Measurements from ENCODE around the gene KCTD1. TPM values are rescaled to one million over a fixed set of nuclear protein-coding genes. Genes with fewer than 3 reads are reported as not detected.
A peak's percentile ranks its signal among the peaks of the same experiment; 100 is the strongest.

Gene KCTD1
- total and polyA plus RNA-seq, 2 experiments from 2014 or later: 5.4 to 13.8 TPM

DNA sequence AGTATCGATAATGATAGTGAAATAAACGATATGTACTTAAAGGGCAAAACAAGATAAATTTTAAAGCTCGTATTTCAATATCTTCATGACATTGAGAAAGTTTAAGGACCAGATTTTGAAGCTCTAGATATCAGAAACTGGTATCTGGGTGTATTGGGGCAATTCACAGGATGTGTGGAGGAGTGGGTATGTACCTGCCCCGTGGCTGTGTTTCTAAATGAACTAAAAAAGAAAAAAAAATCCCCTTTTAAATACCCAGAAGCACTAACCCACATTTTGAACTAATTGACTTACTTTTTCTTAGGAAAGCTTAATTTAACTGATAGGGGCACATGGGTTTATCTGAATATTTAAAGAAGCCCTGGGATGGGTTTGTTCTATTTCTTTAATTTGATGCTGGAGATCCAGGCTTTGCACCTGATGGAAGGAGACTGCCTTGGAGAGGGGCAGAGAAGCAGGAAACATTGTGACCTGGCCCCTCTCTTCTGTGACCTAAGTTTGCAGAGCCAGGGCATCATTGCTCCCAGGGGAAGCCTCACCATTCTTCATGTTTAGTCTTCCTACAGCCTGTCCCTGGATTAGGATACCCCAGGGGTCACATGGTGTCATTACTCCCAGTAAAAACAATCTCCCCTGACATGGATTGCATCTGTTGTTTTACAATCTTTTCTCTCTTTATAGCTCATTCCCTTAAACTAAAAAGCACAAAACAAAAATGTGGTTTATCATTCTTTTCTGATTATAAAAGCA is 7.6 kb upstream of the KCTD1 start:
- WGBS (ENCODE audit: low lambda C conversion rate, missing lambda C conversion rate): 91% methylated on average over 4 of the region's 4 CpGs
- Histone ChIP-seq H2AFZ (no peak overlapping the region), H3K27me3 (peaks cover 37% of the 10 kb centered on the region), H3K4me1 (ENCODE audit: insufficient read depth) (peaks cover 2% of the 10 kb centered on the region), H3K4me3 (no peak overlapping the region), H4K20me1 (ENCODE audit: insufficient read depth, poor library complexity, severe bottlenecking) (no peaks in the 10 kb centered on the region), H3K4me2 (no peak overlapping the region), H3K27ac (no peak overlapping the region), H3K9me3 (ENCODE audit: low read depth) (no peaks in the 10 kb centered on the region), H3K36me3 (replicated peaks; ENCODE audit: insufficient read depth, low read depth) (no peaks in the 10 kb centered on the region), H3K9me2 (replicated peaks; ENCODE audit: insufficient read depth) (no peaks in the 10 kb centered on the region), H3K79me2 (no peaks in the 10 kb centered on the region)
- TF ChIP-seq, protein P1, sequence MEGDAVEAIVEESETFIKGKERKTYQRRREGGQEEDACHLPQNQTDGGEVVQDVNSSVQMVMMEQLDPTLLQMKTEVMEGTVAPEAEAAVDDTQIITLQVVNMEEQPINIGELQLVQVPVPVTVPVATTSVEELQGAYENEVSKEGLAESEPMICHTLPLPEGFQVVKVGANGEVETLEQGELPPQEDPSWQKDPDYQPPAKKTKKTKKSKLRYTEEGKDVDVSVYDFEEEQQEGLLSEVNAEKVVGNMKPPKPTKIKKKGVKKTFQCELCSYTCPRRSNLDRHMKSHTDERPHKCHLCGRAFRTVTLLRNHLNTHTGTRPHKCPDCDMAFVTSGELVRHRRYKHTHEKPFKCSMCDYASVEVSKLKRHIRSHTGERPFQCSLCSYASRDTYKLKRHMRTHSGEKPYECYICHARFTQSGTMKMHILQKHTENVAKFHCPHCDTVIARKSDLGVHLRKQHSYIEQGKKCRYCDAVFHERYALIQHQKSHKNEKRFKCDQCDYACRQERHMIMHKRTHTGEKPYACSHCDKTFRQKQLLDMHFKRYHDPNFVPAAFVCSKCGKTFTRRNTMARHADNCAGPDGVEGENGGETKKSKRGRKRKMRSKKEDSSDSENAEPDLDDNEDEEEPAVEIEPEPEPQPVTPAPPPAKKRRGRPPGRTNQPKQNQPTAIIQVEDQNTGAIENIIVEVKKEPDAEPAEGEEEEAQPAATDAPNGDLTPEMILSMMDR (IDR thresholded peaks at IDR 0.05; ENCODE audit: poor library complexity): no peak
- no peak for TF ChIP-seq EZH2 (IDR thresholded peaks at IDR 0.05; ENCODE audit: borderline replicate concordance)
- no peak for TF ChIP-seq EZH2phosphoT487 (IDR thresholded peaks at IDR 0.05; ENCODE audit: low read depth, severe bottlenecking, unreplicated experiment)
- no peak for DNase-seq (ENCODE audit: low spot score)

DNA sequence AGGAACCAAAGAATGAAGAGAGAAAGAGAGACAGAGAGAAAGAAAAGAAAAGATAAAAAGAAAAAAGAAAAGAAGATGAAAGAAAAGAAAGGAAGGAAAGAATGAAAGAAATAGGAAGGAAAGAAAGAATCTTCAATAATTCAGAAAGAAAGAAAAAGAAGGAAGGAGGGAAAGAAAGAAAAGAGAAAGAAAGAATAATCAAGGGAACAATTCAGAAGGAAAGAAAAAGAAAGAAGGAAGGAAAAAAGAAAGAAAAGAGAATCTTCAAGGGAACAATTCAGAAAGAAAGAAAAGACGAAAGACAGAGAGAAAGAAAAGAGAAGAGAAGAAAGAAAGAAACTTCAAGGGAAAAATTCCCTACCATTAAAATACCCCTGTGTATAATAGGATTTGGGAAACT is 5.6 kb upstream of the KCTD1 start:
- no peaks in the 10 kb centered on the region for H3K9me3 ChIP-seq (ENCODE audit: low read depth)
- H3K4me1 ChIP-seq (ENCODE audit: insufficient read depth): peaks cover 13% of the 10 kb centered on the region
- TF ChIP-seq, protein P1 (IDR thresholded peaks at IDR 0.05; ENCODE audit: poor library complexity): no peak
- TF ChIP-seq EZH2phosphoT487 (IDR thresholded peaks at IDR 0.05; ENCODE audit: low read depth, severe bottlenecking, unreplicated experiment): no peak
- no peak for TF ChIP-seq EZH2 (IDR thresholded peaks at IDR 0.05; ENCODE audit: borderline replicate concordance)
- H4K20me1 ChIP-seq (ENCODE audit: insufficient read depth, poor library complexity, severe bottlenecking): no peaks in the 10 kb centered on the region
- no peaks in the 10 kb centered on the region for H3K79me2 ChIP-seq
- H3K27me3 ChIP-seq: peaks cover 48% of the 10 kb centered on the region
- WGBS (ENCODE audit: low lambda C conversion rate, missing lambda C conversion rate): 82% methylated on average over 1 of the region's 1 CpG
- no peak for DNase-seq (ENCODE audit: low spot score)
- H3K4me2 ChIP-seq: no peak overlapping the region
- H2AFZ ChIP-seq: no peak overlapping the region
- no peaks in the 10 kb centered on the region for H3K9me2 ChIP-seq (replicated peaks; ENCODE audit: insufficient read depth)
- H3K27ac ChIP-seq: no peak overlapping the region
- H3K36me3 ChIP-seq (replicated peaks; ENCODE audit: insufficient read depth, low read depth): no peaks in the 10 kb centered on the region
- H3K4me3 ChIP-seq: no peak overlapping the region

DNA sequence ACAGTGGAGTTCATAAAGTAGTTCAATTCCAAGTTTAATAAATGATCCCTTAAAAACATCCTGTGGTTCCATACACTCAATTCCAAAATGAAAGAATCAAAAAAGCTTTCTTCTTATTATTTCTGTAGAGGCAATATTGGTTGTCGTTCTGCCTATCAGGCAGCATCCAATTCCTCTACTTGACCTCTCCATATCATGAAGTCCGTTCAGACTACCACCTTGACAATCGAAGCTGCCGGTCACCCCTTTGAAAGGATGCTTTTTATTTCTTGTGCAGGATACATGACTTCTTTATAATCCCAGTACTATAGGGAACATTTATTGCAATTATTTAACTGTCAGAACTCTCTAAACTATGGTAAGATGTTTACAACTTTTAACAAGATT is 3.3 kb upstream of the KCTD1 start:
- H3K4me1 ChIP-seq (ENCODE audit: insufficient read depth): peaks cover 13% of the 10 kb centered on the region
- no peak for TF ChIP-seq EZH2phosphoT487 (IDR thresholded peaks at IDR 0.05; ENCODE audit: low read depth, severe bottlenecking, unreplicated experiment)
- TF ChIP-seq, protein P1 (IDR thresholded peaks at IDR 0.05; ENCODE audit: poor library complexity): no peak
- no peak for TF ChIP-seq EZH2 (IDR thresholded peaks at IDR 0.05; ENCODE audit: borderline replicate concordance)
- H3K36me3 ChIP-seq (replicated peaks; ENCODE audit: insufficient read depth, low read depth): no peaks in the 10 kb centered on the region
- peaks cover 48% of the 10 kb centered on the region for H3K27me3 ChIP-seq
- H3K4me3 ChIP-seq: no peak overlapping the region
- H2AFZ ChIP-seq: no peak overlapping the region
- no peaks in the 10 kb centered on the region for H3K9me3 ChIP-seq (ENCODE audit: low read depth)
- DNase-seq (ENCODE audit: low spot score): no peak
- WGBS (ENCODE audit: low lambda C conversion rate, missing lambda C conversion rate): 51% methylated on average over 4 of the region's 4 CpGs
- H3K9me2 ChIP-seq (replicated peaks; ENCODE audit: insufficient read depth): no peaks in the 10 kb centered on the region
- H3K4me2 ChIP-seq: peak overlapping the region; percentile 100
- no peak overlapping the region for H3K27ac ChIP-seq
- H4K20me1 ChIP-seq (ENCODE audit: insufficient read depth, poor library complexity, severe bottlenecking): no peaks in the 10 kb centered on the region
- peaks cover 10% of the 10 kb centered on the region for H3K79me2 ChIP-seq
